HG03469 (cell line): ENCODE measurements around the gene PSMD2.

Experiments used
- ATAC-seq: cut with Tn5 transposase; IDR thresholded peaks from one replicate; pipeline ENCODE4 v1.9.1; 2021; ENCODE audit warnings: mild to moderate bottlenecking, moderate library complexity, moderate number of reproducible peaks; ENCODE audit not compliant: unreplicated experiment

The PSMD2 gene

DNA sequence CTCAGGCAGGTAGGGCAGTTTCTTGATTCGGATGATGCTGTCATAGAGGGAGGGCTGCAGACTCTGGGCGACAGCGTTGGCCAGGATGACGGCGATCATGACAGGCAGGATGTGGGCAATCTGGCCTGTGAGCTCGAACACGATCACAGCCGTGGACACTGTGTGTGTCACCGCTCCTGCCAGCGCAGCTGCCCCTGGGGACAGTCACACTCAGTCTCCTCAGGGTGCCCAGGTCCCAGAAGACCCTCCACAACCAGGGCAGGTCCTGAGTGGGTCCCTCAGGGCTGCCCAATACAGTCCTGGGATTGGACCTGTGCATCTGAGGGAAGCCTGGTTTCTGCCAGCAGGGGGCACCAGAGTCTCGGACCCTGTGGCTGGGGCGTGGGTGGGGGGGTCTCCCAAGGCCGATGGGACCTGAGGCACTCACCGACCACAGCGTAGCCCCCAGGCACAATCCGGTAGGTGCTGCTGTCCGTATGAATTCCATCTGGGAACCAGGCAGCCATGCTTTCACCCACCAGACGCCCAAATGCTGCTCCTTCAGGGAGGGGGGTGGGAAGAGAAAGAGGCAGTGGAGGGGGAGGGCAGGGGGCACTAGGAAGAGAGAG lies 55.2 kb downstream of the PSMD2 start:
- no peak for ATAC-seq

DNA sequence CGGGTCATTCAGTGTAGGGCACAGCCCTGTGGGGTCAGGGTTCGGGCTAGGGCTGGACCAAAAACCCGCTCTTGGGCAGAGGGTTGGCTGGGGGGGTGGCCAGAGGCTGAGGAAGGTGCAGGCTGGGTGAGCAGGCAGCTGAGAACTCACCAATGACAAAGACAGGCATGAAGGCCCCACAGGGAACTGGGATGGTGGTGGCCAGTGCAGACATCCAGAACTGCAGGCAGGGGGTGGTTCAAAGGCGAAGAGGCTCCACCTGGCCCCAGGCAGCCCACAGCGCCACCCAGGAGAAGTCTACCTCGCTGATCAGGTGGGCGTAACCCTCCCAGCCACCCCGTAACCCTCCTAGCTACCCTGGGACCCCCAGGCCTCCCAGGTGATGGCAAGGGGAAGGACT lies 55.7 kb downstream of the PSMD2 start:
- ATAC-seq, result no peak

DNA sequence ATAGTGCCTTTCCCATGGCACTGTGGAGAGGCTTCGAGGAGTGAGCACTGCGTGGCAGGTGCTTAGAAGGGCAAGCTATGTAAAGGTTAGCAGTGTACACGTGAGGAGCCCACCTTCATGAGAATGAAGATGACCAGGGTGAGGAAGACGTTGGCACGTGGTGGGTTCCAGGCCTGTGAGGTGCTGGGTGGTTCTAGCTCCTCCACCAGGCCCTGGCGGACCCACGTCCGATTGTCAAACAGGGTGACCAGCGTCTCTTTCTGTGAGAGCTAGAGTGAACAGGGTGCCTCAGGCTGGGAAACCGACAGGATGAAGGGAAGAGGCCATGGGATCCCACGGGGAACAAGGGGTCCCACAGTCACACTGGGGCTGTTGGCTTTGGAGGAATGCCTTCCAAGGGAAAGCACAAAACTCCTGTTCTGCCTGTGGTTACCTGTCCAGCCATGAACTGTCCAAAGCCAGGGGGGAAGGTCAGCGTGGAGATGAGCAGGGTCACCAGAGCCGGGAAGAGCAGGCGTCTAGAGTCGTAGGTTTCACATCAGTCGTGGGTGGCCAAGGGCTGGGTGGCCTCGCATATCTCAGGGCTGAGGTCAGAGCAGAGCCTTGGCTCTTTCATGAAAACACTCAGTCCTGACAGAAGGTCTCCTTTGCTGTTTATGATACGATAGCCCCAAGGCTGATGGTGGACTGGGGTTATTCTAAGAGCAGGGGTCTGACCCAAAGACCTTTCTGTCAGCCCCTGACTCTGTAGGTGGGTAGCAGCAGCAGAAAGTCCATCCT lies 56.4 kb downstream of the PSMD2 start:
- ATAC-seq, result no peak

DNA sequence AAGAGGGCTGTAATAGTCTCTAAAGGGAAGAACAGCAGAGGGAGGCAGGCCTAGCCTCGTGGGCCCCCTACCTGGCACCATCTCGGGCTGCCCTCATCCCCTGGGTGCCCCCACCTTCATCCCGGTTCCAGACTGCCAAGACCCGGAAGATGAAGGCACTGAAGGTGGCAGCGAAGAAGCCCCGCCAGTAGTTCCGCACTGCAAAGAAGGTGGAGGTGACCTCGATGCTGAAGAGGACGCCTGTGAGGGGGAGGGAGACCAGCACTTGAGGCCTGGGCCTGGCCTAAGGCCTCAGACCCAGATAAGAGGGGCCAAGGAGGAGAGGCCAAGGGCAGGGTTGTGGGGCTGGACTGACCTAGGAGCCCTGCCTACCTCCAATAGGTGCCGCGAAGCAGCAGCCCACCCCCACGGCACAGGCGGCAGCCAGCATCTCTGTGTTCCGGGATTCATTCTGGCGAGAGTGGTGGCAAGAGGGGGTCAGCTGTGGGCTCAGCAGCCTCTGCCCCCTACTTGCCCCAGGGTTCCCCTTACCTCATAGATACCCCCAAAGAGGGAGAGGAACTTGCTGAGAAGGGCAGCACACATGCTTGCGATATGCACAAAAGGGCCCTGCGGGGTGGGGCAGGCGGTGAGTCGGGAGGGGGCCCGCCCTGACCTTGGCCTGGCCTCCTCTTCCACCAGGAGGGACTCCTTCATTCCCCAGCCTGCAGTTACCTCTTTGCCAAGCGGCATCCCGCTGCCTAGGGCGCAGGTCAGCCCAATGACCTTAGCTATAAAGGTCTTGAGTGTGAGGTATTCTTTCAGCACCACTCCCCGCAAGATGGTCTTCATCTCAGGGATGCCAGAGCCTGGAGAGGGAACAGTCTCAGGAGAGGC lies 58.4 kb downstream of the PSMD2 start:
- no peak for ATAC-seq

DNA sequence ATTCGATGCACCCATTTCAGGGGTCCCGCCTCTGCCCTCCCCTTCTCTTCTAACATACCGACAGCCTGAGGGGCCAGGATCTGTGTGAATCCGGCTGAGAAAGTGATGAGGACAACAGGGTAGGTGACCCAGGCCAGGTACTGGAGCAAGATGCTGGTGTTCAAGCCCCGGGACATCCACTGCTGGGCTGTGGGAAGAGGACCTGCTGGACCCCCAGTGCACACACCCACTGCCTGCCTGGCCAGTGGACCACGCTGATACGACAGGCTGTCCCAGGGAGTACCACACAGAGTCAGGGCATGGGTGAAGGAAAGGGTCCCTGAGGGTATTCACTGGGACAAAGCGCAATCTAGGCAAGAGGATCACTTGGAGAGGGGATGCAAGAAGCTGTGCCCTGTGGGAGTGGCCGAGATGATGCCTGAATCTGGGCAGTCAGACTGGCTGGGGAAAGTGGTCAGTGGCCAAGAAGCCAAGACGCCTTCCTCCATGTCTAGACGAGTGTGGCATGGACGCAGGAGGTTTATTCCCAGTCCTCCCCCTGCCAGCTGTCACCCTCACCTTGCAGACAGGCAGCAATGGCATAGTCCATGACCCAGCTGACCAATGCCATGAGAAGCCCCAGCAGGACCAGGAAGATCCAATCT lies 59.2 kb downstream of the PSMD2 start:
- ATAC-seq, result no peak
